Measurements from ENCODE around the gene ARHGAP27. TPM values are rescaled to one million over a fixed set of nuclear protein-coding genes. Genes with fewer than 3 reads are reported as not detected.
"Not testable (repeated sequence)": the region's sequence is repeated elsewhere in the genome, so short reads cannot be mapped to it uniquely, and the experiment has no call there.

ARHGAP27 gene
- total and polyA plus RNA-seq, 2 experiments from 2014 or later: 5.6 to 17.7 TPM

- H3K27me3 ChIP-seq: no peaks in the 10 kb centered on the region
- H3K4me1 ChIP-seq (ENCODE audit: low read depth): peaks cover 24% of the 10 kb centered on the region
- no peaks in the 10 kb centered on the region for H3K36me3 ChIP-seq
- peak; percentile 21 to 78 for DNase-seq (ENCODE audit: low read depth in 1 of 2, low spot score in 1 of 2)
- H3K9me3 ChIP-seq (ENCODE audit: low read depth): no peaks in the 10 kb centered on the region
- no peak overlapping the region for H3K27ac ChIP-seq
- H3K4me3 ChIP-seq: no peak overlapping the region
- no peak for TF ChIP-seq CTCF (IDR thresholded peaks at IDR 0.05; ENCODE audit: low read depth, low read length)
Observed at GRCh38 chr17:45347444-45347843, 85.2 kb downstream of the ARHGAP27 start.

GRCh38 chr17:45346216-45347015 is 86.3 kb downstream of the ARHGAP27 start:
- Histone ChIP-seq H3K4me3 (no peak overlapping the region), H3K27me3 (no peaks in the 10 kb centered on the region), H3K9me3 (ENCODE audit: low read depth) (no peaks in the 10 kb centered on the region), H3K36me3 (no peaks in the 10 kb centered on the region), H3K4me1 (ENCODE audit: low read depth) (peaks cover 31% of the 10 kb centered on the region), H3K27ac (no peak overlapping the region)
- no peak for TF ChIP-seq CTCF (IDR thresholded peaks at IDR 0.05; ENCODE audit: low read depth, low read length)
- DNase-seq (ENCODE audit: low read depth in 1 of 2, low spot score in 1 of 2): peak in 1 of 2 donors; percentile 92

GRCh38 chr17:45345554-45346215 is 87.0 kb downstream of the ARHGAP27 start:
- Histone ChIP-seq H3K4me1 (ENCODE audit: low read depth) (peaks cover 31% of the 10 kb centered on the region), H3K36me3 (no peaks in the 10 kb centered on the region), H3K4me3 (no peak overlapping the region), H3K27me3 (no peaks in the 10 kb centered on the region), H3K9me3 (ENCODE audit: low read depth) (no peaks in the 10 kb centered on the region), H3K27ac (no peak overlapping the region)
- TF ChIP-seq CTCF (IDR thresholded peaks at IDR 0.05; ENCODE audit: low read depth, low read length): no peak
- peak in 1 of 2 donors; percentile 95 for DNase-seq (ENCODE audit: low read depth in 1 of 2, low spot score in 1 of 2)

GRCh38 chr17:45345246-45345553 is 87.5 kb downstream of the ARHGAP27 start:
- H3K36me3 ChIP-seq: no peaks in the 10 kb centered on the region
- H3K4me3 ChIP-seq: no peak overlapping the region
- H3K9me3 ChIP-seq (ENCODE audit: low read depth): no peaks in the 10 kb centered on the region
- H3K4me1 ChIP-seq (ENCODE audit: low read depth): peaks cover 31% of the 10 kb centered on the region
- no peak overlapping the region for H3K27ac ChIP-seq
- DNase-seq (ENCODE audit: low read depth in 1 of 2, low spot score in 1 of 2): no peak
- TF ChIP-seq CTCF (IDR thresholded peaks at IDR 0.05; ENCODE audit: low read depth, low read length): no peak
- no peaks in the 10 kb centered on the region for H3K27me3 ChIP-seq

DNA sequence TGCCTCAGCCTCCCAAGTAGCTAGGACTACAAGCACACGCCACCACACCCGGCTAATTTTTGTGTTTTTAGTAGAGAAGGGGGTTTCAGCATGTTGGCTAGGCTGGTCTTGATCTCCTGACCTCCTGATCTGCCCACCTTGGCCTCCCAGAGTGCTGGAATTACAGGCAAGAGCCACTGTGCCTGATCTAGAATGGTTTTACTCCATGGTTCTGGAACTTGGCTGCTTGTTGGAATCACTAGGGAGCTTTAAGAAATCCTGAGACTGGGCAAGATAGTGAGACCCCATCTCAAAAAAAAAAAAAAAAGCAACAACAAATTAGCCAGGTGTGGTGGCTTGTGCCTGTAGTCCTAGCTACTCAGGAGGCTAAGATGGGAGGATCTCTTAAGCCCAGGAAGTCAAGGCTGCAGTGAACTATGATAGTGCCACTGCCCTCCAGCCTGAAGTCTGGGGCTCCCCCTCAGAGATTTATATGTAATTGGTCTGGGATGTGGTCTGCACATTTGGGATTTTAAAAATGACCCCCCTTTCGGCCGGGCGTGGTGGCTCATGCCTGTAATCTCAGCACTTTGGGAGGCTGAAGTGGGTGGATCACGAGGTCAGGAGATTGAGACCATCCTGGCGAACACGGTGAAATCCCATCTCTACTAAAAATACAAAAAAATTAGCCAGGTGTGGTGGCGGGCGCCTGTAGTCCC is 88.6 kb downstream of the ARHGAP27 start:
- not testable (repeated sequence) for DNase-seq (ENCODE audit: low read depth in 1 of 2, low spot score in 1 of 2); H3K36me3 ChIP-seq; H3K4me3 ChIP-seq; H3K27me3 ChIP-seq; H3K9me3 ChIP-seq (ENCODE audit: low read depth); H3K27ac ChIP-seq
- peaks cover 31% of the 10 kb centered on the region for H3K4me1 ChIP-seq (ENCODE audit: low read depth)

Other genes starting within 250 kb of the ARHGAP27 start
- gene FMNL1, start 211.0 kb downstream of the ARHGAP27 start, total RNA-seq: 0.51 and 0.95 TPM in 2 replicates
- 0.83 and 1.2 TPM in 2 replicates for gene FMNL1, start 211.0 kb downstream of the ARHGAP27 start, polyA plus RNA-seq
- 0.45 TPM in 1 of 2 replicates, not detected in the other for gene SPATA32, start 170.8 kb downstream of the ARHGAP27 start, total RNA-seq
- gene SPATA32, start 170.8 kb downstream of the ARHGAP27 start, polyA plus RNA-seq: not detected in 2 replicates
- gene MAP3K14, start 115.8 kb downstream of the ARHGAP27 start, total RNA-seq: 2.9 and 3.6 TPM in 2 replicates
- 1.3 and 3.7 TPM in 2 replicates for gene MAP3K14, start 115.8 kb downstream of the ARHGAP27 start, polyA plus RNA-seq
- 16.7 and 50.8 TPM in 2 replicates for gene PLEKHM1, start 57.9 kb upstream of the ARHGAP27 start, total RNA-seq
- 13.1 and 13.5 TPM in 2 replicates for gene PLEKHM1, start 57.9 kb upstream of the ARHGAP27 start, polyA plus RNA-seq